Stimulated activated CD4-positive, alpha-beta T cell treated with anti-CD3 and anti-CD28 coated beads, Interleukin-4, amount 100 ng/mL, for 48 hours (primary cell): Measurements from ENCODE around the gene PREX1.

Source experiments
- DNase-seq, 2 donors: peaks; one replicate each; pipeline ENCODE4 v3.0.0-alpha.2; 2020; ENCODE audit warnings: low read depth in 2 of 2

The PREX1 gene

DNA sequence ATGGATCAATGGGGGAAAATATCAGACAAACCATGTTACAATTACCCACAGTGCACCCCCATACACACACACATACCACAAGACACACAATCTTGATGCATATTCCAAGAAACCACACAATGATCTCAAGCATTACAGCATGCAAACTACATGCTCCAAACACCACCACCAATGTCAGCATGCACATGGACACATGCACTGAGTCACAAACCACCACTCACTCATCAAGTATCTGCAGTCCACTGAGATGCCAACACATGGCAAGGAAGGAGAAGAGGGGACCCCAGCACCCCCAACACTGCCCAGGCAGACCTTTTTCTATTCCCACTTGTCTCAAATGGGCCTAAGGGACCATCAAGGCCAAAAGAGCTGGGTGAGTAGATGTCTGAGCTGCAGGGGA, 91.6 kb downstream of the PREX1 start:
- DNase-seq: no peak

DNA sequence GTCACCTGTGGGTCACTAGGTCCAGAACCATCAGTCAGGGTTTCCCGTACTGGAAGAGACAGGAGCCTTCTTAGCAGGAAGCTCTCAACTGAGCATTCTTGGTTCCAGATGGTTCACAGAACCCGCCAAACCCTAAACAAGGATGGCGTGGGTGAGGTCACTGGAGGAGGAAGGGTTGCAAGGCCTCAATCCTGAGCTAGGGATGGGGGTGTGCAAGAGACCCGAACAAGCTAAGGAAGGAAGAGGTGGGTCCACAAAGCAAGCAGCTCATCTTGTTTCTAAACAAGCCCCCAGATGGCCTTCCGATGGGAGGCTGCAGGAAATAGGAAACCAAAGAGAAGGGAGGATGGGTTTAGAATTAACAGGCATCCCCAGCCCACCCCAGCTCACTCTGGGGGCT, 92.7 kb downstream of the PREX1 start:
- no peak for DNase-seq

DNA sequence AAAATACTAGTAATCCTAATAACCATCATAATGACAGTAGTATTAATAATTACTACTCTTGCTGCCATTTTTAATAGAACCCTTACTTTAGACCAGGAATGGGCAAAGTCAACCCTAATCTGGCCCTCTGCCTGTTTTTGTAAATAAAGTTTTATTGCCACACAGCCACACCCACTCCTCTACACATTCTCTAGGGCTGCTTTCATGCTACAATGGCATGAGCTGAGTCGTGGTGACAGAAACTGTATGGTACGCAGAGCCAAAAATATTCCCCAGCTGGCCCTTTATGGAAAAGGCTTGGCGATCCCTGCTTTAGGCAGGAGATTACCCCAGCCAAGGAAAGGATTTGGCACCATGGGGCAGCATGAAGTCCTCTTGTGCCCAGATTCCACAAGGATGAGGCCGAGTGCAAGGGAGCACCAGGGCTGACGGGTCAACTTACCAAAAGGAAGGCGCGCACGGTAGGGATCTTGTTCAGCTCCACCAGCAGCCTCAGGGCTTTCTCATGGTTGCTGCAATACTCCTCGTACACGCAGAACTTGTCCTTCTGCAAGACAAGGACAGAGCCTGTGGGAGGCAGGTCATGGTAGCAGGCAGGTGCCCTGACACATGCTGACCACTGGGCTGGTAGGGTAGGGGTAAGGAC, 93.6 kb downstream of the PREX1 start:
- no peak for DNase-seq

DNA sequence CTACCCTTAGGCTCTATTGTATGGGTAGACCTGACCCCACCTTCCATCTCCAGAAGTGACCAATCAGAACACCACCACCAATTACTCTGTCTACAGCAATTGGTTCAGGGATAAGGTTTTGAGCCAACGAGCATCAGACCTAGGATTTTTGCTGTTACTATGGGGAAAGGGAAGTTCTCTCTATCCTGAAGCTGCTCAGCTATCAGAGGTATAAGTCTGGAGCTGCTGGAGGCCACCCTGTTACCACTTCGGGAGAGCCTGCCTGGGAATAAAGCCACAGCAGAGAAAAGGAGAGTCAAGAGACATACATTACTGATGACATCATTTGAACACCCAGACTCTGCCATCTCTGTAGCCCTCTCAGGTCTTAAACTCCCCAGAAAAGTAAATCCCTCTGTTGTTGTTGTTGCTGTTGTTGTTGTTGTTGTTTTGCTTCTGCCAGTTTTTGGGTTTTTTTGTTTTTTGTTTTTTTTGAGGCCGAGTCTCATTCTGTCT, 94.5 kb downstream of the PREX1 start:
- no peak for DNase-seq

DNA sequence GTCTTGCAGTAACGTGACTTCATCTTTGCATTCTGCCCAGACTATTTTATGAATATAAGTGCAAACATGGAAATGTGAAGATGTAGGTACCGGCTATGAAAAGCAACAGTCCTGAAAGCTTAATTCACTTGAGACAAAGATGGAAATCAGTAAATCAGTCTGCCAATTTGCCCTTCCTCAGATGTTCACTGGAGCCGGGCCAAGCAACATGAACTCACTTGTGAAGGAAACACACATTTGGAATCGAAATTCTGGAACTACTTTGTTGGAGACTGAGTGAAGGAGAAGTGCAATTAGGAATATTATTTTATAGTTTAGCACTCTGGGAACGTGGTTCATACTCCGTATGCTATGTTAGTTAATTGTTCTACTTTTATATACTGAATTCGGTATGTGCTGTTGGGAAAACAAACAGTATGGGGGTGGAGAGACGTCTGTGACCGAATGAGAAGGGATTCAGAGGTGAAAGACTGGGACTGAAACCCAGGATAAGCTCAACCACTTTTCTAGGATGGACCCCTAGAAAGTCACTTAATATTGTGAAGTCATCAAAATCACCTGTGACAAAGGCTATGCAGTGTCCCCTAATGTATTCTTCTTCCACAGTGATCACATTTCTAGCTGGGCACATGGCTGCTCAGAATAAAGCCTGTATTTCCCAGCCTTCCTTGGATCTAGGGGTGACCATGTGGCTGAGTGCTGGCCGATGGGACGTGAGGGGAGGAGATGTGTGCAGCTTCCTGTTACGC, 95.5 kb downstream of the PREX1 start:
- no peak for DNase-seq

DNA sequence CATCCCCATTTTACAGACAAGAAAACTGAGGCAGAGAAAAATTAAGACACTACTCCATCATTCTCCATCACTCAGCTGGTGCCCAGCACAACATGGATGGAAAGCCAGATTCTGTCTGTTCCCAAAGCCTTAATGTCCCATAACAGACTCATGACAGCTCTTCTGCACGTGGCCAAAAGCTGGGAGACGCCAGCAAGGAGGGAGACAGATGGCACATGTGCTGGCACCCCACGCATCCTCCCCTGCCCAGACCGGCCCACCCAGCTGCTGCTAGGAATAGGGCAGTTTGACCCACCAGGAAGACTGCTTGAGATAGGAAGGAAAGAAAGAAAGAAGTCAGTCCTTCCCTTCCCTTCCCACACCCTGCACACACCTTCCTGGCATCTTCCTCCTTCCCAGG, 96.3 kb downstream of the PREX1 start:
- DNase-seq: no peak

DNA sequence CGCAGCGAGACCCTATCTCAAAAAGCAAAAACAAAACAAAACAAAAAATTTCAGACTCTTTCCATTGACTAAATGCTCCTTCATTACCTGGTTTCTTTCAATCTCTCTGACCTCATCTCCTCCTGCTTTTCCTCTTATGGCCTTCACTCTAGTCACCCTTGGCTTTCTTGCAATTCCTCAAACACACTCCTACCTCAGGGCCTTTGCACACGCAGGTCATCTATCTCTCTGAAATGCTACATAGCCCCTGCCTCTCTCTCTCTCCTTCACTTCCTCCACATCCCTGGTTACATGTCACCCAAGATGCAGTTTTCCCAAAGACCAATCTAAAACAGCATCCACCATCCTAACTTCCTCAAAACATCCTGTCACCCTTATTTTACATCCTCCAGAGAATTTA, 96.8 kb downstream of the PREX1 start:
- DNase-seq: no peak

DNA sequence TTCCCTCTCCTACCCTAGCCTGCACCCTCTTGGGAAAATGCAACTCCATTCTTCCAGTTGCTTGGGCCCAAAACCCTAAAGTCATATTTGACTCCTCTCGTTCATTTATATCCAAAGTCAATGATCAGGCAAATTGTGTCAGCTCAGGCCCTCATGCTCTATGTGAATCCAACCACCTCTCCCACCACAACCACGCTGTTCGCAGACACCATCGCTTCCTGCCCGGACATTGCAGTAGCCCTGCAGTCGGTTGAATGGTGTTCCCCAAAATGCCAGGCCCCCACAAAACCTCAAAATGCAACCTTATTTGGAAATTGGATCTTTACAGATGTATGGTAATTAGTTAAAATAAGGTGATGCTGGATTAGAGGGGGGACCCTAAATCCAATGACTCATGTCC, 98.3 kb downstream of the PREX1 start:
- no peak for DNase-seq

DNA sequence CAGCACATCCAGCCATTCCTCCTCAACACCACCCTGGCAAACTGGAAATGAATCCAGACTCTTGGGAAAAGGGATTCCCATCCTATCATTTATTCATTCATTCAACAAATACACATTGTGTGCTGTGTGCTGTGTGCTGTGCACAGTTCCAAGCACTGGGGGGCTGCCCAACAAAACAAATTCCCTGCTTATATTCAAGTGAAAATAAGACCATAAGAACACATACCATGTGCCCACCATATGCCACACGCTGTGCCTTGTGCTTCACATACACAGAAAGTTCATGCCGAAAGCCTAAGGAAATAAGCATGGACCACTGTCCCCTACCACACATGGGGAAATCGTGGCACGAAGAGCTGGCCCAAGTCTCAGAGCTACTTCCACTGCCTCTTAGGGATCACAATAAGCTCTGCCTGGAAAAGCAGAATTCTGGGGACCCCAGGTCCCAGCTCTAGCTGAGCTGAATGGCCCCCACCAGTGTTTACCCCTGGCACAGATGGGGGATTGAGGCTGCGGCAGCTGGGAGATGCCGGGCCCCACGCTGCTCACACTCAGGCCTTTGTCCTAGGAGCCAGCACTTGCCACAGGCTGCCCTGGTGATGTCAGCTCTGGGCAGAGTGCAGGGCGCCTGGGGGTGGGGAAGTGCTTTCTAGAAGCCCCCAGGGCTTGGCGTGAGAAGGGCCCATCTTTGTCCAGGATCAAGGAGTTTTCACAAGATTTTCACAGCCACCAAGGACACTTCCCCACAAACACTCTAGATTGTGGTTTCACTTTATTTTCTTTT, 99.6 kb downstream of the PREX1 start:
- DNase-seq: no peak

DNA sequence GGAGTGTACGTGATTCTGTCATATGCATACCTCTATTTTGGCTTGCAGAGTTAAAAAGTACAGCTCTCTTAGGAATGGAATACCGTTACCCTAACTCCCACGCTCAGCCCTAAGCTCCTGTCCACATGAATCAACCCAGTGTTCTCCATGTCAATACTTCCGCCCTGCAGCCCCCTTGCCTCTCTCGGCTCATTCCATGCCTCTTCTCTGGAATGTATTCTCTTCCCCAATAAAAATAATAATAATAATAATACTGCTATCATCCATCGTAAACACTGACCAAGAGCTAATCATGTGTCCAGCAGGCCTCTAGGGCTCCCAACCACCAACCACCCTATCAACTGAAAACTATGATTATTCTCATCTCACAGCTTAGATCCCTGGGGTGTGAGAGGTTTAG, 100.6 kb downstream of the PREX1 start:
- DNase-seq: no peak

DNA sequence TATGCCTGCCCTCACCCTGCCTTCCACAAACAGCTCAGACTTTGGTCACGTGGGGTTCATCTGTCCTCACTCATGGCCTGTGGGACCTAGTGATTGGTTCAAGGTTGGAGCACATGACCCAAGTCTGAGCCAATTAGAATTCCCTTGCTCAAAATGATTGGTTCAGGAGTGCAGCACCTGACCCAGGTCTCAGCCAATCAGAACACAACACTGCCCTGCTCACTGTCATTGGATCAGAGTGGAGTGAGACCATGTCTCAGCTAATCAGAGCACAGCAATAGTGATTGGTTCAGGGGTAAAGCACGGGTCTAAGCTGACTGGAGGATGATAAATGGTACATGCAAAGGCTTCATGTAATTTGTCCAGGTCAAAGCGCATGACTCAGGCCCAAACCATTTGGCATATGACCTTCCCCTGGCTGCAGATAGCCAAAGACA, 102.2 kb downstream of the PREX1 start:
- no peak for DNase-seq

DNA sequence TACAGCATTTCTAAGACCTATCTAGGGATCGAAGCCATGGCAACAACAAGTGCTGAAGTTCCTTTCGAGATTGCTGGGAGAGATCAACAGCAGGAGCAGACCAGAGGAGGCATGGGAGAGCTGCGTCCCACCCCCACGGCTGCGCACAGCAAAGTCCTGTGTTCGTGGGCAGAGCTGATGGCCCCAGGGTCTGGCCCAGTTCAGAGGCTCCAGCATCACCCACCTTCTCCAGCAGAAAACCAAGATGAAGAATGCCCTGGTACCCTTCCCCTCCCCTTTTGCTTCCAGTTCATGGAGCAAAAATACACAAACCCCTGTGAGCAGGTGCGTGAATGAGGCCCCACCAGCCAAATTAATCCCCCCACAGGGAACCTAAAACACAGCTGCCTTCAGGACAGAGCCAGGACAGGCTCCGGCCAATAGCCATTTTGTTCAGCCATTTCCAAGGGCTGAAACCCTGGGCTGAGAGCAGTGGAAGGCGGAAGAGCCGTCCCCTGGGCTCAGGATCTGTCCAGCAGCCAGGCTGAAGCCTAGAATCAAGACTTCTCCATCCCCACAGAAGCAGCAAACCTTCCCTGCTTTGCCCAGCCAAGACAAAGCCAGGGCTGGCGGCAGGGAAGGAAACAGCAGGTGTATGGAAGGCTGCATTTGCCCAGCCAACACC, 102.8 kb downstream of the PREX1 start:
- no peak for DNase-seq

DNA sequence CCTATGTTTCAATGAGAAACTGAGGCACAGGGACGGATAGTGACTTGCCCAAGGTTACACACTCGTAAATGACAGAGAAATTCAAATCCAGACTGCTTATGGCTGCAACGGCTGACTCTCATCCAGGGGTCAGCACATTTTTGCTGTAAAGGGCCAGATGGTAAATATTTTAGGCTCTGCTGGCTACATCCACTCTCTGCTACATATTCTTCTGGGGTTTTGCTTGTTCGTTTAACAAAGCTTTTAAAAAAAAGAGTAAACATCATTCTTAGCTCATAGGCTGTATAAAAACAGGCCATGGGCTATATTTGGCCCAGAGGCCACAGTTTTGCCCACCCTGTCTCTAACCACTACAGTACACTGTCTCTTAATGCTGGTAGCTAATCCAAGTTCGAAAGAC, 103.4 kb downstream of the PREX1 start:
- DNase-seq: no peak

DNA sequence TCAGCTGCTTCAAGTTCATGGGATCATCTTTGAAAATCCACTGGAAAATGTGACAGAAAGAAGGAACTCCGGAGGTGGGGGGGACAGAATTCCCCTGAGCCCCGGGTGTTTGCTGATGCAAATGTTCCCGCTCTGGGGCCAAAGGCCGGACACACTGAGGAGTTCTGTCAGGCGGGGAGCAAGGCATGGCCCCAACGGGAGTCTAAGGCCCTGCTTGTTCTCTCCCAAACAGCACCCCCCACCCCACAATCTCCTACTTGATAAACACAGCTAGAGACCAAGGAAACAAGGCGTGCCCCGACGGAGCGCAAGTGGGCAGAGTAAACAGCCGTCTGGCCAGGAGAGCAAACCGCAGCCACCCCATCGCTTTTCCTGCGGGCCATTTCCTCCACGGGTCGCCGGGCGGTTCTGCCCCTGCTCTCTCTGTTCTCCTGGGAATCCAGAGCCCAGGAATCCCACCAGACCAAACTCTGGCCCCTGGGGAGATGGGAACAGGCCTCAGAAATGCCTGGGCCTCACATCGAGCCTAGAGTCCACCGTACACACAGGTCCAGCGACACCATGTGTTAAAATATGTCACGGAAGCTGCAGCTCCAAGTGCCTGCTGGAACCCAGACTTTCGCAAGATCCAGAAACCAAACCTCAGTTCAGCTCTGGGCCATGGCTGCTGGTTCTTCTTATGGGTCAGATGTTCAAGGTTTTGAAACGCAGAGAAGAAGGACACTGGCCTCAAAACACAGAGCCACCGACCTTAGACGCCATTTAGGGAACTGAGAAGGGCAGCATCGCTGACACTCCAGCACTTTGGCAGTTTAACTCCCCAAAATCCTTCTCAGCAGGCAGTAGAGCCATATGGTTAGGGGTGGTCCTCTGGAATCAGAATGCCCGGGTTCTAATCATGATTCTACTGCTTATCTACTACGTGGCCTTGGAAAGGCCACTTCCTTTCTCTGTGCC, 104.2 kb downstream of the PREX1 start:
- DNase-seq: no peak

DNA sequence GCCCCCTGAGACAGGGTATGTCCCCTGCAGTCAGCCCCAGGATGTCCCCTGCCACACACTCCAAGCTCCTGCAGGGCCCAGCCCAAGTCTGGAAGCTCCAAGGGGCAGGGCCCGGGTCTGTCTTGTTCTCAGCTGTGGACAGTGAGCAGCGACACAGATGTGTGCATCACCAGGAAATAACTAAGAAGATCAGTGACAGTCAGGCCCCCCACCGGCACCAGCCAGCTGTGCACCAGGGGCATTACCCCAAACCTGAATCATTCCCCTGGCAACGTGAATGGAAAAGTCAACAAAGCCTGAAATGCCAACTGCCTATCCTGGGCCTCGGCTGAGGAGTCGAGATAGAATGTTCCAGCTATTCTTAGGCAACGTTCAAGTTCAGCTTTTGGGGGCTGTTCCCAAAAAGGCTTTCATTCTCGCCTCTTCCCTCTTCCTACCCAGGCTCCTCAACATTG, 105.0 kb downstream of the PREX1 start:
- DNase-seq: no peak

DNA sequence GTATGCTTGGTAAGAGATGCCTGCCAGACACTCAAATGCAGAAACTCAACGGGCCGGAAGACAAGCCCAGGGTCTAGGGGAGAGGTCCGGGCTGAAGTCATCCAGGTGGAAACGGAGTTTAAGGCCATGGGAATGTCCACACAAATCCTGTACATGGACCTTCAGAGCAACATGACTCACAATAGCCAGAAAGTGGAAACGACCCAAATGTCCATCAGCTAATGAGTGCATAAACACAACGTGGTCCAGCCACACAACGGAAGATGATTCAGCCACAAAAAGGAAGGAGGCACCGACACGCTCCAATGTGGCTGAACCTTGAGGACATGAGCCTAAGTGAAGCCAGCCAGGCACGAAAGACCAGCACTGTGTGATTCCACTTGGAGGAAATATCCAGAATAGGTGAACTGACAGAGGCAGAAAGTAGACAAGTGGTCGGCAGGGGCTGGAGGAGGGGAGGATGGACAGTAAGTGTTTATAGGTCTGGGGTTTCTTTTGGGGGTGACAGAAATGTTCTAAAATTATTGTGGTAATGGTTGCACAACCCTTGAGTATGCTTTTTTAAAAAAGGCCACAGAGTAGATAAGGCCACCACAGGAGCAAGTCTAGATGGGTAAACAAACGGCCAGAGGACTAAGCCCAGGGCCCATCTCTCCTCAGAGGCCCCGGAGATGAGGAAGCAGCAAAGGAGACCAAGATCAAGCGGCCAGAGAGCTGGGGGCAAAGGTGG, 105.6 kb downstream of the PREX1 start:
- no peak for DNase-seq

DNA sequence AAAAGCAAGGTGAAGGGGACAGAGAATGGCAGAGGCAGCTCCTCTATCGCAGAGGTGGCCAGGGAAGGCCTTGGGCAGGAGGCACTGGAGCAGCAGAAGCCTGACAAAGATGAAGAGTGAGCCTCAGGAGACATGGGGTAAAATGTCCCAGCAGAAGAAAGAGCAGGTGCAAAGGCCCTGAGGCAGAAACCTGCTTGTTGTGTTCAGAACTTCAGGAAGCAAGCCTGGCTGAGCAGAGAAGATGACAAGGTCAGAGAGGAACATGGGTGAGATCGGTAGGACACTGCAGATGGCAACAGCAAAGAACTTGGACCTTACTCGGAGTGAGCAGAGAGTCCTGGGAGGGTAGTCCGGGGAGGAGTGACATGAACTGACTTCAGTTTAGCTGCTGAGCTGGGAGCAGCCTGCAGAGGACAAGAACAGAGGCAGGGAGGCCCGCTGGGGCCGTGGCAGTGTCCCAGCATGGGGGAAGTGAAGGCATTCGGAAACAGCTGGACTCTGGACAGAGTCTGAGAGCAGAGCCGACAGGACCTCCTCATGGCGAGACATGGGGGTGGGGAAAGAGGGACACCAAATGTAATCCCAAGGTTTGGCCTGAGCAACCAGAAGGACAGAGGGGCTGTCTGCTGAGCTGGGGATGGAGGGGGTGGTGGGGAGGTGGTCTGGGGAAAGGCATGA, 106.3 kb downstream of the PREX1 start:
- DNase-seq: no peak

DNA sequence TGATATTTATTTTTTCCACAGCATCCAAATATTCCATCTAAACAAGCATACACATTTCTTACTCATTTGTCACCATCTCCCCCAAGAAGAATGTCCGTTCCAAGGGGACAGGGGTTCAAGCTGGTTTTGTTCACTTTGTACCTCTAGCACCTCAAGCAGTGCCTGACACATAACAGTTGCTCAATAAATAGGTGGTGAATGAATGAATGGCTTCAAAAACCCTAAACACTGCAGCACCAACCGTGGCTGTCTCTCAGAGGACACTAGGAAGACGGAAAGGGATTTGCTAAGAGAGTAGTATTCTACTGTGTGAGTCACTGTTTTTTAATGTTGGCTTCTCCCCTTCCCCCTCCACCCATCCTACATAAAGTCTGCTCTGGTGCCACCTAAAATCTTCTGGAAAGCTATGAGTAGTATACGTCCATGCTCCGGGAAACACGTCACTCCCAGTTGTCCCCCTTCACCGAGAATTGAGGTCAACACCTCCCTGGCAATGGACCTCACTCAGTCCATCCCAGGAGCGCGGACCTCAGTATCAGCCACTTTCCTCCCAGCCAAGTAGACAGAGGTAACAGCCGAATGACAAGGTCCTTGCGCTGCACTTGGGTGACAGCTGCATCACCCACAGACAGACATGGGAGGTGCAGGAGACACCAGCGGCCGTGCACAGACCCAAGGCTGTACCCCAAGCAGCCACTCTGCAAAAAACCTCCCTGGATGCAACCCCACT, 107.4 kb downstream of the PREX1 start:
- no peak for DNase-seq
